ENCODE data around the gene ZNF414.

The ZNF414 gene

GRCh38 chr19:8489561-8490394, 24.2 kb downstream of the ZNF414 start:
- DNase-seq: peak; percentile 57

- no peak for DNase-seq
Measured at GRCh38 chr19:8488365-8488764, 25.6 kb downstream of the ZNF414 start.

- no peak for DNase-seq
Measured at GRCh38 chr19:8487137-8487851, 26.7 kb downstream of the ZNF414 start.

GRCh38 chr19:8486661-8487136, 27.3 kb downstream of the ZNF414 start:
- no peak for DNase-seq

- no peak for DNase-seq
Measured at GRCh38 chr19:8485561-8486371, 28.2 kb downstream of the ZNF414 start.

GRCh38 chr19:8484331-8484894, 29.6 kb downstream of the ZNF414 start:
- no peak for DNase-seq

GRCh38 chr19:8483165-8483564, 30.8 kb downstream of the ZNF414 start:
- no peak for DNase-seq

- no peak for DNase-seq
Measured at GRCh38 chr19:8482696-8483095, 31.3 kb downstream of the ZNF414 start.

- DNase-seq: no peak
Measured at GRCh38 chr19:8481616-8482015, 32.4 kb downstream of the ZNF414 start.

GRCh38 chr19:8481201-8481600, 32.8 kb downstream of the ZNF414 start:
- DNase-seq: no peak

- no peak for DNase-seq
Measured at GRCh38 chr19:8478598-8478997, 35.4 kb downstream of the ZNF414 start.

GRCh38 chr19:8477889-8478288, 36.1 kb downstream of the ZNF414 start:
- no peak for DNase-seq

- DNase-seq: no peak
Measured at GRCh38 chr19:8476524-8476923, 37.4 kb downstream of the ZNF414 start.

- DNase-seq: no peak
Measured at GRCh38 chr19:8475005-8475404, 39.0 kb downstream of the ZNF414 start.

- no peak for DNase-seq
Measured at GRCh38 chr19:8473648-8474476, 40.1 kb downstream of the ZNF414 start.

GRCh38 chr19:8469613-8470368, 44.2 kb downstream of the ZNF414 start:
- no peak for DNase-seq

GRCh38 chr19:8468761-8469373, 45.1 kb downstream of the ZNF414 start:
- DNase-seq: no peak

GRCh38 chr19:8468124-8468523, 45.8 kb downstream of the ZNF414 start:
- no peak for DNase-seq

- DNase-seq: no peak
Measured at GRCh38 chr19:8466018-8466417, 47.9 kb downstream of the ZNF414 start.

- no peak for DNase-seq
Measured at GRCh38 chr19:8463365-8463764, 50.6 kb downstream of the ZNF414 start.

GRCh38 chr19:8462571-8462970, 51.4 kb downstream of the ZNF414 start:
- DNase-seq: no peak

All from NCI-H510A (cell line).